ENCODE data around the gene ATP8B4.

GRCh38 chr15:49986326-49986725, 132.7 kb downstream of the ATP8B4 start:
- TF ChIP-seq POLR2A (IDR thresholded peaks at IDR 0.05), result no peak
- TF ChIP-seq CTCF (IDR thresholded peaks at IDR 0.05), result no peak

Data from right lobe of liver (tissue), 4 donors.